Ishikawa (cell line): ENCODE measurements around the gene SELENOV.

ENCODE experiments used
- EP300 ChIP-seq: IDR thresholded peaks from 2 replicates; pipeline ENCODE4 v1.6.1; 2012; ENCODE audit warnings: borderline replicate concordance
- YY1 ChIP-seq: IDR thresholded peaks from 2 replicates; pipeline ENCODE4 v1.6.1; 2012; ENCODE audit warnings: low read depth
- TF ChIP-seq, protein P1 (sequence below): IDR thresholded peaks from 2 replicates; pipeline ENCODE4 v1.6.1; 2012

DNA sequence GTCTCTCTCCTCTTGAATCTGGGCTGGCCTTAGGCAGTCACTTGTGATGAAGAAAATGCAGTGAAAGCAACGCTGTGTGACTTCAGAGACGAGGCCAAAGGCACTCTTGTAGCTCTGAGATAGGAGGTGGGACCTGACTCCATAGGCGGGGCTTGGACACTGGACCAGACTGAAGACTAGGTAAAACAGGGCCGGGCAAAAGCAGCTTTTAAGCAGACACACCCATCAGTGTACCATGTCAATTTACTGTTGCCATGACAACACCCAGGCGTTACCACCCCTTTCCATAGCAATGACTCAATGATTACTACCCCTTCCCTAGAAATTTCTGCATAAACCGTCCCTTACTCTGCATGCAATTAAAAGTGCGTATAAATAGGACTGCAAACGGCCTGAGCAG, 31.7 kb downstream of the SELENOV start:
- TF ChIP-seq, protein P1, sequence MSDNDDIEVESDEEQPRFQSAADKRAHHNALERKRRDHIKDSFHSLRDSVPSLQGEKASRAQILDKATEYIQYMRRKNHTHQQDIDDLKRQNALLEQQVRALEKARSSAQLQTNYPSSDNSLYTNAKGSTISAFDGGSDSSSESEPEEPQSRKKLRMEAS: no peak
- TF ChIP-seq YY1 (no peak), EP300 (no peak)
